Activated naive CD4-positive, alpha-beta T cell treated with anti-CD3 and anti-CD28 coated beads for 36 hours (primary cell): Measurements from ENCODE around the gene DCANP1. TPM values are rescaled to one million over a fixed set of nuclear protein-coding genes. Genes with fewer than 3 reads are reported as not detected.

Experiments
- CTCF ChIA-PET: fragments of 350-600 bp; sonication (Branson Sonifier 250); formaldehyde crosslinking; loops from one replicate; lab custom pipeline; 2021; ENCODE audit warnings: antibody characterized with exemption; lab: Charles Lee
- DNase-seq: peaks from one replicate; pipeline ENCODE4 v3.0.0-alpha.2; 2020
- H3K27ac Mint-ChIP-seq: one replicate; pipeline ENCODE4 v1.8.0; 2021; ENCODE audit warnings: mild to moderate bottlenecking, mixed read lengths
- H3K27me3 Mint-ChIP-seq: one replicate; pipeline ENCODE4 v1.8.0; 2021; ENCODE audit warnings: low read depth, mixed read lengths
- H3K36me3 Mint-ChIP-seq: one replicate; pipeline ENCODE4 v1.8.0; 2021; ENCODE audit warnings: low read depth, mixed read lengths
- H3K4me1 Mint-ChIP-seq: one replicate; pipeline ENCODE4 v1.8.0; 2021; ENCODE audit warnings: low read depth, mixed read lengths
- H3K4me3 Mint-ChIP-seq: one replicate; pipeline ENCODE4 v1.8.0; 2021; ENCODE audit warnings: mild to moderate bottlenecking, moderate library complexity, mixed read lengths
- H3K9me3 Mint-ChIP-seq: one replicate; pipeline ENCODE4 v1.8.0; 2021; ENCODE audit warnings: mixed read lengths
- intact Hi-C: fragments of 100-400 bp; cut with micrococcal nuclease; formaldehyde crosslinking; loops from one replicate; pipeline ENCODE4 v1.15.1; 2023
- total RNA-seq, 2 experiments: library from RNA; stranded (reverse); gene quantifications; one replicate each; pipeline ENCODE4 v1.2.3, GENCODE V29; 2021

The DCANP1 gene
- total RNA-seq, 2 experiments from 2014 or later, result not detected

GRCh38 chr5:135462304-135462703 lies 15.2 kb upstream of the DCANP1 start:
- Mint-ChIP-seq H3K27ac (no peak overlapping the region), H3K4me3 (no peak overlapping the region), H3K4me1 (peaks cover 6% of the 10 kb centered on the region), H3K36me3 (no peaks in the 10 kb centered on the region), H3K9me3 (no peaks in the 10 kb centered on the region), H3K27me3 (peaks cover 20% of the 10 kb centered on the region)
- peak; percentile 78 for DNase-seq
- intact Hi-C loops, result loop anchor here (1.0 kb wide), 1 partner anchor 90 kb away; no protein-coding TSS in a partner anchor
- CTCF ChIA-PET, result interaction anchor here (0.7 to 20.5 kb wide), 17 partner anchors 10 to 1996 kb away, joined by 3 to 438 read pairs (median 3); partner anchors contain the start of genes SLC25A48 and TIFAB

- H3K36me3 Mint-ChIP-seq, result no peaks in the 10 kb centered on the region
- H3K4me1 Mint-ChIP-seq, result peaks cover 6% of the 10 kb centered on the region
- peaks cover 17% of the 10 kb centered on the region for H3K27me3 Mint-ChIP-seq
- H3K27ac Mint-ChIP-seq, result no peak overlapping the region
- no peak overlapping the region for H3K4me3 Mint-ChIP-seq
- no peak for DNase-seq
- intact Hi-C loops, result loop anchor here (1.0 kb wide), 1 partner anchor 91 kb away; no protein-coding TSS in a partner anchor
- H3K9me3 Mint-ChIP-seq, result no peaks in the 10 kb centered on the region
- CTCF ChIA-PET, result interaction anchor here (0.9 to 20.5 kb wide), 15 partner anchors 10 to 385 kb away, joined by 3 to 438 read pairs (median 4); no protein-coding TSS in a partner anchor
Observed at GRCh38 chr5:135461481-135462151, 14.5 kb upstream of the DCANP1 start.

- Mint-ChIP-seq H3K9me3 (no peaks in the 10 kb centered on the region), H3K4me3 (no peak overlapping the region), H3K4me1 (peaks cover 3% of the 10 kb centered on the region), H3K27me3 (peaks cover 10% of the 10 kb centered on the region), H3K36me3 (no peaks in the 10 kb centered on the region), H3K27ac (no peak overlapping the region)
- DNase-seq, result no peak
- CTCF ChIA-PET, result interaction anchor here (0.6 to 20.5 kb wide), 12 partner anchors 10 to 775 kb away, joined by 3 to 438 read pairs (median 4); no protein-coding TSS in a partner anchor
- intact Hi-C loops, result no loop called here
Observed at GRCh38 chr5:135460246-135461033, 13.3 kb upstream of the DCANP1 start.

- CTCF ChIA-PET, result interaction anchor here (1.0 to 20.5 kb wide), 11 partner anchors 12 to 107 kb away, joined by 3 to 438 read pairs (median 9); partner anchors contain the start of gene DCANP1
- Mint-ChIP-seq H3K27me3 (peaks cover 3% of the 10 kb centered on the region), H3K9me3 (no peaks in the 10 kb centered on the region), H3K4me1 (peaks cover 3% of the 10 kb centered on the region), H3K4me3 (no peak overlapping the region), H3K36me3 (no peaks in the 10 kb centered on the region), H3K27ac (no peak overlapping the region)
- intact Hi-C loops, result no loop called here
- DNase-seq, result no peak
Observed at GRCh38 chr5:135458921-135459331, 11.8 kb upstream of the DCANP1 start.

- peaks cover 3% of the 10 kb centered on the region for H3K4me1 Mint-ChIP-seq
- intact Hi-C loops, result no loop called here
- peaks cover 3% of the 10 kb centered on the region for H3K27me3 Mint-ChIP-seq
Observed at GRCh38 chr5:135458356-135458755, 11.2 kb upstream of the DCANP1 start.

GRCh38 chr5:135457424-135458071 lies 10.4 kb upstream of the DCANP1 start:
- no peak overlapping the region for H3K27ac Mint-ChIP-seq
- peaks cover 2% of the 10 kb centered on the region for H3K4me1 Mint-ChIP-seq
- DNase-seq, result peak; percentile 76
- H3K36me3 Mint-ChIP-seq, result no peaks in the 10 kb centered on the region
- H3K4me3 Mint-ChIP-seq, result no peak overlapping the region
- CTCF ChIA-PET, result interaction anchor here (0.6 to 20.5 kb wide), 27 partner anchors 8 to 815 kb away, joined by 3 to 438 read pairs (median 4); partner anchors contain the start of genes DCANP1 and SLC25A48
- H3K9me3 Mint-ChIP-seq, result no peaks in the 10 kb centered on the region
- intact Hi-C loops, result no loop called here
- H3K27me3 Mint-ChIP-seq, result peaks cover 3% of the 10 kb centered on the region

More at GRCh38 chr5:135458356-135458755, 11.2 kb upstream of the DCANP1 start:
- no peaks in the 10 kb centered on the region for H3K36me3 Mint-ChIP-seq
- CTCF ChIA-PET, result interaction anchor here (0.6 to 20.5 kb wide), 21 partner anchors 8 to 376 kb away, joined by 3 to 438 read pairs (median 6); partner anchors contain the start of genes DCANP1 and SLC25A48
- DNase-seq, result no peak
- H3K27ac Mint-ChIP-seq, result no peak overlapping the region
- H3K4me3 Mint-ChIP-seq, result no peak overlapping the region
- H3K9me3 Mint-ChIP-seq, result no peaks in the 10 kb centered on the region

GRCh38 chr5:135456238-135457099 lies 9.3 kb upstream of the DCANP1 start:
- Mint-ChIP-seq H3K4me1 (no peaks in the 10 kb centered on the region), H3K9me3 (no peaks in the 10 kb centered on the region), H3K27ac (no peak overlapping the region), H3K4me3 (no peak overlapping the region), H3K36me3 (no peaks in the 10 kb centered on the region), H3K27me3 (peaks cover 3% of the 10 kb centered on the region)
- CTCF ChIA-PET, result interaction anchor here (1.1 to 20.5 kb wide), 12 partner anchors 10 to 217 kb away, joined by 3 to 438 read pairs (median 13); partner anchors contain the start of gene DCANP1
- intact Hi-C loops, result no loop called here
- DNase-seq, result no peak

- CTCF ChIA-PET, result interaction anchor here (1.1 to 20.5 kb wide), 6 partner anchors 9 to 110 kb away, joined by 3 to 438 read pairs (median 22); partner anchors contain the start of gene DCANP1
- Mint-ChIP-seq H3K36me3 (no peaks in the 10 kb centered on the region), H3K27me3 (peaks cover 3% of the 10 kb centered on the region), H3K4me3 (no peak overlapping the region), H3K4me1 (no peaks in the 10 kb centered on the region), H3K9me3 (no peaks in the 10 kb centered on the region), H3K27ac (no peak overlapping the region)
- intact Hi-C loops, result no loop called here
- DNase-seq, result no peak
Observed at GRCh38 chr5:135455876-135456237, 8.7 kb upstream of the DCANP1 start.

- H3K27ac Mint-ChIP-seq, result no peak overlapping the region
- H3K9me3 Mint-ChIP-seq, result no peaks in the 10 kb centered on the region
- DNase-seq, result no peak
- intact Hi-C loops, result no loop called here
- H3K4me1 Mint-ChIP-seq, result no peaks in the 10 kb centered on the region
- CTCF ChIA-PET, result interaction anchor here (0.6 to 20.5 kb wide), 7 partner anchors 9 to 374 kb away, joined by 3 to 438 read pairs (median 6); partner anchors contain the start of gene DCANP1
- H3K36me3 Mint-ChIP-seq, result no peaks in the 10 kb centered on the region
- H3K27me3 Mint-ChIP-seq, result peaks cover 3% of the 10 kb centered on the region
- no peak overlapping the region for H3K4me3 Mint-ChIP-seq
Observed at GRCh38 chr5:135454946-135455345, 7.8 kb upstream of the DCANP1 start.

- no peak overlapping the region for H3K4me3 Mint-ChIP-seq
- intact Hi-C loops, result no loop called here
- H3K9me3 Mint-ChIP-seq, result no peaks in the 10 kb centered on the region
- no peak for DNase-seq
- H3K36me3 Mint-ChIP-seq, result no peaks in the 10 kb centered on the region
- H3K4me1 Mint-ChIP-seq, result no peaks in the 10 kb centered on the region
- H3K27me3 Mint-ChIP-seq, result peaks cover 3% of the 10 kb centered on the region
- no peak overlapping the region for H3K27ac Mint-ChIP-seq
- CTCF ChIA-PET, result no interaction called here
Observed at GRCh38 chr5:135453613-135454012, 6.5 kb upstream of the DCANP1 start.
